Small intestine (tissue), 7 donors: ENCODE measurements around the gene CBLC. TPM values are rescaled to one million over a fixed set of nuclear protein-coding genes. Genes with fewer than 3 reads are reported as not detected.
"Not testable (repeated sequence)": the region's sequence is repeated elsewhere in the genome, so short reads cannot be mapped to it uniquely, and the experiment has no call there.

Experiments used
- DNase-seq, 2 donors: peaks; one replicate each; pipeline versions ENCODE4 v3.0.0 to v3.0.0-alpha.2; 2013
- FAIRE-seq: peaks from 2 replicates; lab custom pipeline; 2012; peaks lifted over from hg19 to GRCh38; lab: Jason Lieb, UNC
- H3K27ac ChIP-seq, 3 donors: one replicate each; pipeline ENCODE4 v1.5.1; 2013; ENCODE audit warnings: low read length in 2 of 3, mild to moderate bottlenecking in 2 of 3, control low read depth in 1 of 3, inconsistent platforms in 1 of 3, low read depth in 1 of 3, moderate library complexity in 1 of 3
- H3K27me3 ChIP-seq, 3 donors: one replicate each; pipeline ENCODE4 v1.6.1; 2013; ENCODE audit warnings: low read length in 3 of 3, inconsistent platforms in 1 of 3; ENCODE audit not compliant: control insufficient read depth in 3 of 3, insufficient read depth in 3 of 3
- H3K36me3 ChIP-seq, 3 donors: one replicate each; pipeline ENCODE4 v1.6.1; 2013; ENCODE audit warnings: low read length in 3 of 3, inconsistent platforms in 1 of 3, low read depth in 1 of 3, mild to moderate bottlenecking in 1 of 3, moderate library complexity in 1 of 3; ENCODE audit not compliant: control insufficient read depth in 3 of 3, insufficient read depth in 2 of 3
- H3K4me1 ChIP-seq, 3 donors: one replicate each; pipeline ENCODE4 v1.6.1; 2013; ENCODE audit warnings: low read length in 2 of 3, inconsistent platforms in 1 of 3, low read depth in 1 of 3, mild to moderate bottlenecking in 1 of 3, moderate library complexity in 1 of 3; ENCODE audit not compliant: control insufficient read depth in 3 of 3, insufficient read depth in 2 of 3
- H3K4me3 ChIP-seq, 3 donors: one replicate each; pipeline ENCODE4 v1.5.1; 2013; ENCODE audit warnings: low read length in 3 of 3, control low read depth in 1 of 3, inconsistent platforms in 1 of 3, low read depth in 1 of 3, mild to moderate bottlenecking in 1 of 3, moderate library complexity in 1 of 3
- H3K9me3 ChIP-seq, 2 donors: one replicate each; pipeline ENCODE4 v1.6.1; 2013; ENCODE audit warnings: low read depth in 1 of 2, low read length in 1 of 2; ENCODE audit not compliant: control insufficient read depth in 2 of 2, insufficient read depth in 1 of 2
- WGBS, 3 donors: extraction: QIAGEN DNeasy Blood & Tissue Kit; methylation state at CpG; one replicate each; pipeline ENCODE4 v1.1.7; 2013; 5-methylcytosine and 5-hydroxymethylcytosine counted together
- polyA plus RNA-seq, 4 donors: library from polyadenylated mRNA; stranded (reverse) in 3 of 4; unstranded in 1 of 4; fragments of 200-250 nt in 3 of 4; fragments of 120-200 nt in 1 of 4; gene quantifications; one replicate each; pipeline versions ENCODE4 v1.2.1 to v1.2.3, GENCODE V29; 2013
- donor health status: healthy with polysubstance abuse.
- donor health status: control.
- donor health status: control.
- donor health status: Bipolar disorder and iron deficiency.
- donor health status: healthy.

CBLC gene
- polyA plus RNA-seq, 4 donors: 54.0 to 162 (median 92.3) TPM

DNA sequence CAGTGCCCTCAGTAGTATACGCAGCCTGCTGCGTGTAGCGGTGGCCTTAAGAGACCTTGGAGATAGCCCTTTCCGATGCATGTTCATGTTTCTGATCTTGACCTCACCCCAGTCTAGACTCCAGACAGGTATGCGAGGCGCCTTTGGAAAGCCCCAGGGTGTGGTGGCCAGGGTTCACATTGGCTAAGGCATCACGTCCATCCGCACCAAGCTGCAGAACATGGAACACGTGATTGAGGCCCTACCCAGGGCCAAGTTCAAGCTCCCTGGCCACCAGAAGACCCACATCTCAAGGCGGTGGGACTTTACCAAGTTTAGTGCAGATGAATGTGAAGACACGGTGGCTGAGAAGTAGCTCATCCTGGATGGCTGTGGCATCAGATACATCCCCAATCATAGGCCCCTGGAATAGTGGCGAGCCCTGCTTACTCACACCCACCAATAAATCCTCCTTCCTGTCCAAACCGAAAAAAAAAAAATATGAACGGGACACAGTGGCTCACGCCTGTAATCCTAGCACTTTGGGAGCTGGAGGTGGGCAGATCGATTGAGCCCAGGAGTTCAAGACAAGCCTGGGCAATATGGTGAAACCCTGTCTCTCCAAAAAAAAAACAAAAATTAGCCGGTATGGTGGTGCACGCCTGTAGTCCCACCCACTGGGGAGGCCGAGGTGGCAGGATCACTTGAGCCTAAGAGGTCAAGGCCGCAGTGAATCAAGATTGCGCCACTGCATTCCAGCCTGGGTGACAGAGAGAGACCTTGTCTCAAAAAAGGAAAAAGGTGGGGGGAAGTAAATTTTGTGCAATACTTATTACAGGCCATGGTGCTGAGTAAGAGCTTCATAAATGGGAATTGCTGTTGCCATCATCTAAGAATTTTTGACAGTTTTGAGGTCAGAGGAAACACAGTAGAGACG, 12.4 kb upstream of the CBLC start:
- H3K4me3 ChIP-seq: no peak overlapping the region
- peaks cover 0 to 31% (median 0%) of the 10 kb centered on the region in 3 donors for H3K4me1 ChIP-seq
- peak overlapping the region; percentile 83 to 89 (median 86) for H3K27ac ChIP-seq
- H3K9me3 ChIP-seq: peaks cover 0 to 16% of the 10 kb centered on the region in 2 donors
- H3K27me3 ChIP-seq: no peaks in the 10 kb centered on the region
- DNase-seq (peak; percentile 97 to 99), FAIRE-seq (no peak)
- H3K36me3 ChIP-seq: peaks cover 0 to 20% (median 0%) of the 10 kb centered on the region in 3 donors
- WGBS, 3 donors: 24 to 60% (median 45%) methylated on average over 22 of the region's 22 CpGs

GRCh38 chr19:44765949-44766335, 11.7 kb upstream of the CBLC start:
- peak overlapping the region; percentile 73 to 89 (median 86) for H3K27ac ChIP-seq
- peaks cover 0 to 35% (median 0%) of the 10 kb centered on the region in 3 donors for H3K4me1 ChIP-seq
- peaks cover 0 to 14% (median 0%) of the 10 kb centered on the region in 3 donors for H3K36me3 ChIP-seq
- H3K4me3 ChIP-seq: no peak overlapping the region
- no peak for FAIRE-seq
- WGBS, 3 donors: 69 to 88% (median 81%) methylated on average over 3 of the region's 3 CpGs
- H3K27me3 ChIP-seq: no peaks in the 10 kb centered on the region
- H3K9me3 ChIP-seq: peaks cover 0 to 16% of the 10 kb centered on the region in 2 donors
- DNase-seq: no peak

DNA sequence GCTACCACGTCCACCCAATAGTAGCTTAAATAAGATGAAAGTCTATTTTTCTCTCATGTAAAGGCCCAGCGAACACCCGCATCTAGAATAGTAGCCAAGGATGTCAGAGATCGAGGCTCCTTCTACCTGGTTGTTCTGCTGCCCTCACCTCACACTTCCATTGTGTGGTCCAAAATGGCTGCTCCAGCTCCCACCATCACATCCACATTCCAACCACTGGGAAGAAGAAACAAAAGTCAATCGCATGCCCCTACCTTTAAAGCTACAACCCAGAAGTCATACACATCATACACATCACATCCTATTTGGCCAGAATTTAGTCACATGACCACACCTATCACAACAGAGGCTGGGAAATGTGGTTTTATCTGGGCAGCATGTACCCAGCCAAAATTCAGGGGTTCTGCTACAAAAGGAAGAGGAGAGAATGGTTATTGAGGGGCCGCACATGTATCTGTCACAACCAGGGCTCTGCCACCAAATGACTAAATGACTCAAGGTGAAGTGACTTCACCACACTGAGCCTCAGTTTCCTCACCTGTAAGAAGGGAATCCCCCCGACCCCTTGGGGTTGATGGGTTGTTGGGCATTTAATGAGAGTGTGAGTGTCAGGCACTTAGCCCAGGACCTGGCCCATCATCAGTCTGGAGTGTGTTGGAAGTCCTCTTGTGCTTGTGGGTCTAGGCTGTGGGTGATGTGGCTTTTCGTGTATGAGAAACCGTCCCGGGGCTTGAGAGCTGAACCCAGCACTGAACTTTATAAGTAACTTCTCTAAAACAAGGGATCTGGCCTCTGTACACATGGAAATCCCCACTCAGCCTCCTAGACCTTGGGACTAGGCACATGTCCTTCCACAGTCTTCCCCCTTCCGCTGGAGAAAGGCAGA, 10.2 kb upstream of the CBLC start:
- H3K27ac ChIP-seq: no peak overlapping the region
- WGBS, 3 donors: 65 to 77% (median 73%) methylated on average over 11 of the region's 11 CpGs
- FAIRE-seq (no peak), DNase-seq (peak in 1 of 2 donors; percentile 16)
- H3K9me3 ChIP-seq: peaks cover 0 to 16% of the 10 kb centered on the region in 2 donors
- H3K4me1 ChIP-seq: peaks cover 0 to 37% (median 0%) of the 10 kb centered on the region in 3 donors
- H3K27me3 ChIP-seq: no peaks in the 10 kb centered on the region
- peaks cover 0 to 4% (median 0%) of the 10 kb centered on the region in 3 donors for H3K36me3 ChIP-seq
- H3K4me3 ChIP-seq: no peak overlapping the region

DNA sequence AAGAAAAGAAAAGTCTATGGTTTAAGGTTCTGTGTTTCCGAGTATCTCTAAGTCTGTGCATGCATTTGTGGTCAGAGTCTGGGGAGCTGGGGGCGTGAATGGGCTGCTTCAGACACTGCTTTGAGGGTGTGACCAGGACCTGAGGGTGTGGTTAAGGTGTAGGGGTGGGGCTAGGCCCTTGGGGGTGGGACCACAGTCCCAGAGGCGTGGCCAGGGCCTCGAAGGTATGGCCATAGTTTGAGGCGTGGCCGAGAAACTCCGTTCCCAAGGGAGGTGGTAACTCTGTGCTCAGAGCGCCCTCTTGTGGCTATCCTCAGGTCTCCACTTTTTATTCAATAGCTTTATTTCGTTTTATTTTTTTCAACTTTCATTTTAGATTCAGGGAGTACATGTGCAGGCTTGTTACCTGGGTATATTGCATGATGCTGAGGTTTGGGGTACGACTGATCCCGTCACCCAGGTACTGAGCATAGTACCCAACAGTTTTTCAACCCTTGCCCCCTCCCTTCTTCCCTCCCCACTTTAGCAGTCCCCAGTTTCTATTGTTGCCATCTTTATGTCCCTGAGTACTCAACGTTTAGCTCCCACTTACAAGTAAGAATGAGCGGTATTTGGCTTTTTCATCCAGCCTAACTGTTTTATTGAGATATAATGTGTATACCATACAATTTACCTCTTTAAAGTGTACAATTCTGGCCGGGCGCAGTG, 7.0 kb upstream of the CBLC start:
- 13 to 16% (median 14%) methylated on average over 15 of the region's 15 CpGs for WGBS, 3 donors
- peak overlapping the region in 2 of 3 donors; percentile 29 to 66 for H3K27ac ChIP-seq
- H3K27me3 ChIP-seq: no peaks in the 10 kb centered on the region
- DNase-seq (peak; percentile 97 to 98), FAIRE-seq (no peak)
- H3K36me3 ChIP-seq: peaks cover 0 to 6% (median 0%) of the 10 kb centered on the region in 3 donors
- H3K4me1 ChIP-seq: peaks cover 0 to 26% (median 2%) of the 10 kb centered on the region in 3 donors
- peaks cover 0 to 16% of the 10 kb centered on the region in 2 donors for H3K9me3 ChIP-seq
- no peak overlapping the region for H3K4me3 ChIP-seq

- H3K27ac ChIP-seq, DNase-seq, FAIRE-seq, H3K4me3 ChIP-seq, H3K27me3 ChIP-seq, H3K36me3 ChIP-seq: not testable (repeated sequence)
- 81 to 89% (median 88%) methylated on average over 17 to 18 of the region's 18 CpGs for WGBS, 3 donors
- Histone ChIP-seq H3K9me3 (peaks cover 0 to 15% of the 10 kb centered on the region in 2 donors), H3K4me1 (peaks cover 0 to 23% (median 2%) of the 10 kb centered on the region in 3 donors)
Observed at GRCh38 chr19:44772144-44772543, 5.5 kb upstream of the CBLC start.

GRCh38 chr19:44772959-44773358, 4.7 kb upstream of the CBLC start:
- peaks cover 0 to 11% of the 10 kb centered on the region in 2 donors for H3K9me3 ChIP-seq
- H3K36me3 ChIP-seq: peaks cover 0 to 7% (median 0%) of the 10 kb centered on the region in 3 donors
- DNase-seq (no peak), FAIRE-seq (no peak)
- H3K4me1 ChIP-seq: peaks cover 0 to 23% (median 2%) of the 10 kb centered on the region in 3 donors
- H3K4me3 ChIP-seq: no peak overlapping the region
- no peak overlapping the region for H3K27ac ChIP-seq
- 51 to 64% (median 56%) methylated on average over 3 of the region's 3 CpGs for WGBS, 3 donors
- H3K27me3 ChIP-seq: no peaks in the 10 kb centered on the region

DNA sequence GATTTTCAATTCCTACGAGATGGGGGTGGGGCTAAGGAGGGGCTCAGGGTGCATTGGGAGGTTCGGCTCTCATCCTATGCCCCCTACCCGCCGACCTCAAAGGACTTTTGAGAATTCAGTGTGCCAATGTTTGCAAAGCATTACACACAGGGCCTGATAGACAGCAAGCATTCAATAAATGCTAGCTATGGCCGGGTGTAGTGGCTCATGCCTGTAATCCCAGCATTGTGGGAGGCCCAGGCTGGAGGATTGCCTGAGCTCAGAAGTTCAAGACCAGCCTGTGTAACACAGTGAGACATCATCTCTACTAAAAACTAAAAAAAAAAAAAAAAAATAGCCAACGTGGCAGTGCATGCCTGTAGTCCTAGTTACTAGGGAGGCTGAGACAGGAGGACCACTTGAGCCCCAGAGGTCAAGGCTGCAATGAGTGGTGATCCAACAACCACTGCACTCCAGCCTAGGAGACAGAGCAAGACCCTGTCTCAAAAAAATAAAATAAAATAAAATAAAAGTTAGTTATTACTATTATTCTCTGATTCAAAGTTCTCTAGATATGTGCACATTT, 1.9 kb upstream of the CBLC start:
- no peaks in the 10 kb centered on the region for H3K27me3 ChIP-seq
- no peak for FAIRE-seq
- peaks cover 0 to 17% (median 0%) of the 10 kb centered on the region in 3 donors for H3K36me3 ChIP-seq
- peaks cover 0 to 32% (median 2%) of the 10 kb centered on the region in 3 donors for H3K4me1 ChIP-seq
- no peaks in the 10 kb centered on the region for H3K9me3 ChIP-seq
- peak overlapping the region in 2 of 3 donors; percentile 10 to 22 for H3K4me3 ChIP-seq
- WGBS, 3 donors: 56 to 75% (median 68%) methylated on average over 5 to 6 of the region's 6 CpGs
- DNase-seq: no peak
- H3K27ac ChIP-seq: peak overlapping the region; percentile 5 to 94 (median 88)
